WERI-Rb-1 (cell line): ENCODE results near the gene UBN2.

Experiments
- DNase-seq: peaks from one replicate; pipeline ENCODE4 v3.0.0-alpha.2; 2020
- H3K27ac ChIP-seq: fragments of 250-450 bp; sonication (Bioruptor Pico); 2 replicates; pipeline ENCODE4 v1.5.1; 2020; ENCODE audit warnings: mild to moderate bottlenecking, moderate library complexity
- H3K27me3 ChIP-seq: fragments of 250-450 bp; sonication (Bioruptor Pico); 2 replicates; pipeline ENCODE4 v1.5.1; 2021; ENCODE audit warnings: mild to moderate bottlenecking, low read depth, moderate library complexity; ENCODE audit not compliant: insufficient read depth, severe bottlenecking
- H3K36me3 ChIP-seq: fragments of 250-450 bp; sonication (Bioruptor Pico); 2 replicates; pipeline ENCODE4 v1.5.1; 2020; ENCODE audit warnings: mild to moderate bottlenecking, moderate library complexity
- H3K4me3 ChIP-seq: 2 replicates; pipeline ENCODE4 v1.5.1; 2011; ENCODE audit warnings: low read depth, mild to moderate bottlenecking, control low read depth, low read length
- H3K9me3 ChIP-seq: fragments of 250-450 bp; sonication (Bioruptor Pico); 2 replicates; pipeline ENCODE4 v1.5.1; 2021; ENCODE audit warnings: mild to moderate bottlenecking, moderate library complexity; ENCODE audit not compliant: severe bottlenecking
- TF ChIP-seq, protein P1 (sequence below): IDR thresholded peaks from 2 replicates; pipeline ENCODE4 v1.5.1; 2011; ENCODE audit warnings: low read depth, mild to moderate bottlenecking, control low read depth, inconsistent platforms, low read length

Gene UBN2

GRCh38 chr7:139252451-139252850, 21.4 kb downstream of the UBN2 start:
- H3K27me3 ChIP-seq: no peaks in the 10 kb centered on the region
- TF ChIP-seq, protein P1, sequence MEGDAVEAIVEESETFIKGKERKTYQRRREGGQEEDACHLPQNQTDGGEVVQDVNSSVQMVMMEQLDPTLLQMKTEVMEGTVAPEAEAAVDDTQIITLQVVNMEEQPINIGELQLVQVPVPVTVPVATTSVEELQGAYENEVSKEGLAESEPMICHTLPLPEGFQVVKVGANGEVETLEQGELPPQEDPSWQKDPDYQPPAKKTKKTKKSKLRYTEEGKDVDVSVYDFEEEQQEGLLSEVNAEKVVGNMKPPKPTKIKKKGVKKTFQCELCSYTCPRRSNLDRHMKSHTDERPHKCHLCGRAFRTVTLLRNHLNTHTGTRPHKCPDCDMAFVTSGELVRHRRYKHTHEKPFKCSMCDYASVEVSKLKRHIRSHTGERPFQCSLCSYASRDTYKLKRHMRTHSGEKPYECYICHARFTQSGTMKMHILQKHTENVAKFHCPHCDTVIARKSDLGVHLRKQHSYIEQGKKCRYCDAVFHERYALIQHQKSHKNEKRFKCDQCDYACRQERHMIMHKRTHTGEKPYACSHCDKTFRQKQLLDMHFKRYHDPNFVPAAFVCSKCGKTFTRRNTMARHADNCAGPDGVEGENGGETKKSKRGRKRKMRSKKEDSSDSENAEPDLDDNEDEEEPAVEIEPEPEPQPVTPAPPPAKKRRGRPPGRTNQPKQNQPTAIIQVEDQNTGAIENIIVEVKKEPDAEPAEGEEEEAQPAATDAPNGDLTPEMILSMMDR: no peak
- no peak overlapping the region for H3K27ac ChIP-seq
- peaks cover 54% of the 10 kb centered on the region for H3K36me3 ChIP-seq
- DNase-seq: no peak
- H3K4me3 ChIP-seq: no peak overlapping the region
- H3K9me3 ChIP-seq: no peaks in the 10 kb centered on the region

DNA sequence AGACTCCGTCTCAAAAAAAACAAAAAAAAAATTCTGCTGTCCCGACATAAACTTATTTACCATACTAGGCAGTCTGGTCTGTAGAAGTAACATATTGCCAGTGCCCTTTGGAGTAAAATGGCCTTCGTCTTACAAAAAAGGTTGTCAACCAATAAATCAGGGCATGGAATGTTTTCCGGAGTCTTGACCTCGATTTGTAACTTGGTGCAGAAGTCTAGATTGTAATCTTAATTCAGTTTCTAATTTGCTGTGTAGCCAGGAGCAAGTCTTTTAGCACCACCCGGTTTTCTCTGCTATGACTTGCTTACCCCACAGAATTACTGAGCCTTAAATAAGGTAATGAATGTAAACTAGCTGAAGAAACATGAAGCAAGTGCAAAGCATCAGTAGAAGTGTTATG, 23.2 kb downstream of the UBN2 start:
- H3K27ac ChIP-seq: no peak overlapping the region
- H3K4me3 ChIP-seq: no peak overlapping the region
- H3K27me3 ChIP-seq: no peaks in the 10 kb centered on the region
- TF ChIP-seq, protein P1: no peak
- no peak for DNase-seq
- H3K9me3 ChIP-seq: no peaks in the 10 kb centered on the region
- peaks cover 55% of the 10 kb centered on the region for H3K36me3 ChIP-seq

GRCh38 chr7:139254728-139255127, 23.7 kb downstream of the UBN2 start:
- no peak overlapping the region for H3K27ac ChIP-seq
- peaks cover 57% of the 10 kb centered on the region for H3K36me3 ChIP-seq
- no peak for DNase-seq
- no peaks in the 10 kb centered on the region for H3K27me3 ChIP-seq
- no peaks in the 10 kb centered on the region for H3K9me3 ChIP-seq
- TF ChIP-seq, protein P1: no peak
- H3K4me3 ChIP-seq: no peak overlapping the region

GRCh38 chr7:139255290-139255689, 24.3 kb downstream of the UBN2 start:
- no peak overlapping the region for H3K27ac ChIP-seq
- peaks cover 58% of the 10 kb centered on the region for H3K36me3 ChIP-seq
- no peaks in the 10 kb centered on the region for H3K27me3 ChIP-seq
- no peaks in the 10 kb centered on the region for H3K9me3 ChIP-seq
- no peak for DNase-seq
- H3K4me3 ChIP-seq: no peak overlapping the region
- TF ChIP-seq, protein P1: no peak

DNA sequence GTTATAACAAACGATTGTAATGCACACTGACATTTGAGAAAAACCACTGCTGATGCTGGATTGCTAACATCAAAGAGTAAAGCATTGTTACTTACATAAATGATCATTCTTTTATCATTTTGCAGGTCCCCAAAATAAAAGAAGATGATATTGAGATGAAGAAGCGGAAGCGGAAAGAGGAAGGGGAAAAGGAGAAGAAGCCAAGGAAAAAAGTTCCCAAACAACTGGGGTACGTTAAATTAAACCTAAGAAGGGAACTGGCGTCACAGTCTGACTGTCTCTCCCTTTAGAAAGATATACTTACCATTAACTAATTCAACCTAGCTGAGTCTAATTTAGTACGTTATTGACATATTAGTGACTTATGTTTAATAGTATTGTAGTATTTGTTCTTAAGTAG, 28.1 kb downstream of the UBN2 start:
- TF ChIP-seq, protein P1: no peak
- Histone ChIP-seq H3K27me3 (no peaks in the 10 kb centered on the region), H3K9me3 (no peaks in the 10 kb centered on the region), H3K27ac (no peak overlapping the region), H3K36me3 (peaks cover 60% of the 10 kb centered on the region), H3K4me3 (no peak overlapping the region)
- DNase-seq: no peak

DNA sequence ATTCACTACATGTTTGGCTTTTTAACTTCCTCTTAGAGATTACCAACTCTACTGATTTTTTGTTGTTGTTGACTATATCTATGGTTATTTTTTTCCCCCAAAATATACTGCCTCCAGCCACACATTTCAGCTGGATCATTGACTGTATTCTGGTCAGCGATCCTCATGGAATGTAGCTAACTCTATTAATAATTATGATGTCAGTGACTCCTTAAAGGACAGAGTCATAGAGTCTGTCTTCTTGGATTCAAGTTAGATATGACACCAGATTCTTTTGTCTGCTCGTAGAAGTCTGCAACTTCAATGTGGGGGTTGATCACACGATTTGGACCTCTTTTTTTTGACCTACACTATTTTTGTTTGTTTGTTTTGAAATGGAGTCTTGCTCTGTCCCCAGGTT, 33.2 kb downstream of the UBN2 start:
- Histone ChIP-seq H3K27ac (no peak overlapping the region), H3K27me3 (no peaks in the 10 kb centered on the region), H3K36me3 (peaks cover 63% of the 10 kb centered on the region), H3K4me3 (no peak overlapping the region), H3K9me3 (no peaks in the 10 kb centered on the region)
- TF ChIP-seq, protein P1: no peak
- DNase-seq: no peak
